ENCODE measurements around the gene TAGLN2.

DNA sequence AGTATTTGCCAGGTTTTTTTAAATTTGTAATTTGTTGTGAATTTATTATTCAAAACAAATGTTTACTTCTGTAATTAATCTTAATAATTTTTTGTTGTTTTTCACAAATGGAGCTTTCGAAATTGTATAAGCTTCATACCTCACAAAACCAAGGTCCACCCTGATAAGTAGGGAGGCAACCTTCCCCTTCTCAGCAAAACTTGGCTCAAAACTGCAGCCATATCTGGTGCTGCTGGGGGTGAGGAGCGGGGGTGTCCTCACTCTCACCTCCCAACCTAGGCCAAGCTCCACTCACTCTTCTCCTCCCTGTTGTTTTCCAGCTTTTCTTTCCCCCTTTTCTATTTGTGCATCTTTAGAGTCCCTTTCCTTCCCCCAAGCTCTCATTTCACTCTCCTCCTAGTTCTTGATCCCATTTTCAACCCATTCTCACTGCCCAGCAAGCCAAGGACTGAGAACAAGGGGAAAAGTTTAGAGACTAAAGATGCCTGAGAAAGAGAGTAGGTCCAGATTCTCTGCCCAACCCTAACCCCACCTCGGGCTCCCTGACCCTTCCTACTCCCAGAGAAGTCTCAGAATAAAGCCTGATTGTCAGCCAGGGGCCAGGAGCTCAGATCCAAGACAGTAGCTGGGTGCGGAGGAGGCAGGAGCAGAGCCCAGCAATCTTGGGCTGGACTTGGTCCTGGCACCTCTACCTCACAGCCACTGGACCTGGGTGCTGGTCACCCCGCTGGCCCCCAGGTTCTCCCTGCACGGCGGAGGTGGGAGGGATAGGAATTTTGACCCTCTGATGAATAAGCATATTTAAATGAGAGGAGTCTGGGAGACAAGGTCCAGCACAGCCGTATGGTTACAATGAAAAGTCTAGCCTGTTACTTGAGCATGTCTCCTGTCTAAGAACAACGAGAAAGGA, 17.0 kb downstream of the TAGLN2 start:
- TF ChIP-seq, protein P1, sequence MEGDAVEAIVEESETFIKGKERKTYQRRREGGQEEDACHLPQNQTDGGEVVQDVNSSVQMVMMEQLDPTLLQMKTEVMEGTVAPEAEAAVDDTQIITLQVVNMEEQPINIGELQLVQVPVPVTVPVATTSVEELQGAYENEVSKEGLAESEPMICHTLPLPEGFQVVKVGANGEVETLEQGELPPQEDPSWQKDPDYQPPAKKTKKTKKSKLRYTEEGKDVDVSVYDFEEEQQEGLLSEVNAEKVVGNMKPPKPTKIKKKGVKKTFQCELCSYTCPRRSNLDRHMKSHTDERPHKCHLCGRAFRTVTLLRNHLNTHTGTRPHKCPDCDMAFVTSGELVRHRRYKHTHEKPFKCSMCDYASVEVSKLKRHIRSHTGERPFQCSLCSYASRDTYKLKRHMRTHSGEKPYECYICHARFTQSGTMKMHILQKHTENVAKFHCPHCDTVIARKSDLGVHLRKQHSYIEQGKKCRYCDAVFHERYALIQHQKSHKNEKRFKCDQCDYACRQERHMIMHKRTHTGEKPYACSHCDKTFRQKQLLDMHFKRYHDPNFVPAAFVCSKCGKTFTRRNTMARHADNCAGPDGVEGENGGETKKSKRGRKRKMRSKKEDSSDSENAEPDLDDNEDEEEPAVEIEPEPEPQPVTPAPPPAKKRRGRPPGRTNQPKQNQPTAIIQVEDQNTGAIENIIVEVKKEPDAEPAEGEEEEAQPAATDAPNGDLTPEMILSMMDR (IDR thresholded peaks at IDR 0.05), result no peak
- TF ChIP-seq FOXP1 (CRISPR knock-in tag; IDR thresholded peaks at IDR 0.05; ENCODE audit: borderline replicate concordance) (no peak), TEAD4 (CRISPR knock-in tag; IDR thresholded peaks at IDR 0.05) (no peak)
- TF ChIP-seq, protein P2, sequence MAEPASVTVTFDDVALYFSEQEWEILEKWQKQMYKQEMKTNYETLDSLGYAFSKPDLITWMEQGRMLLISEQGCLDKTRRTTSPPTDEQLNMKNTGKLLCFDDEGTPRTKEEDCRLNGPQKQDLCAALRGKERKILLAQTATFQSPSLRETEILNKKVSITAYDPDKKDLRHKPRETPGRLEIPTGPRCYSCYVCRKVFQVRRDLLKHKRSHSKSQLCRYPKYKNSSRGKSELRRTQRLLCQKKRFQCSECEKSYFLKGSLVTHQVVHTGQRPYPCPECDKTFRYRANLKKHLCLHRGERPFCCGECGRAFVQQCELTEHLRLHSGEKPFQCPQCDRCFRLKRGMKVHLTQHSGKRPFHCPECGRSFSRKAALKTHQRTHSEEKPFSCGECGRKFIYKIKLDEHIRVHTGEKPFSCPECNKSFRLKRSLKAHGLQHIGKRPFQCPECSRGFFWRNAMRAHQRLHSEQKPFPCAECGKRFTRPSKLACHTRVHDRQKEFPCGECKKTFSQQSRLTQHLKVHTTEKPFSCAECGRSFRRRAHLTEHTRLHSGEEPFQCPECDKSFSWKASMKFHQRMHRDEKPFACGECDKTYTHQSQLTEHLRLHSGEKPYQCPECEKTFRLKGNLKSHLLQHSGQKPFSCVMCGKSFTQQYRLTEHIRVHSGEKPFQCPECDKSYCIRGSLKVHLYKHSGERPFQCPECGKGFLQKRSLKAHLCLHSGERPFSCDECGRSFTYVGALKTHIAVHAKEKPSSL (CRISPR knock-in tag; conservative IDR thresholded peaks at IDR 0.05), result no peak
- TF ChIP-seq, protein P3, sequence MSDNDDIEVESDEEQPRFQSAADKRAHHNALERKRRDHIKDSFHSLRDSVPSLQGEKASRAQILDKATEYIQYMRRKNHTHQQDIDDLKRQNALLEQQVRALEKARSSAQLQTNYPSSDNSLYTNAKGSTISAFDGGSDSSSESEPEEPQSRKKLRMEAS (CRISPR knock-in tag; IDR thresholded peaks at IDR 0.05), result no peak
